ENCODE data around the gene SERPINA9. TPM values are rescaled to one million over a fixed set of nuclear protein-coding genes. Genes with fewer than 3 reads are reported as not detected.

Gene SERPINA9
- total RNA-seq, 1 experiment from 2014 or later: not detected

DNA sequence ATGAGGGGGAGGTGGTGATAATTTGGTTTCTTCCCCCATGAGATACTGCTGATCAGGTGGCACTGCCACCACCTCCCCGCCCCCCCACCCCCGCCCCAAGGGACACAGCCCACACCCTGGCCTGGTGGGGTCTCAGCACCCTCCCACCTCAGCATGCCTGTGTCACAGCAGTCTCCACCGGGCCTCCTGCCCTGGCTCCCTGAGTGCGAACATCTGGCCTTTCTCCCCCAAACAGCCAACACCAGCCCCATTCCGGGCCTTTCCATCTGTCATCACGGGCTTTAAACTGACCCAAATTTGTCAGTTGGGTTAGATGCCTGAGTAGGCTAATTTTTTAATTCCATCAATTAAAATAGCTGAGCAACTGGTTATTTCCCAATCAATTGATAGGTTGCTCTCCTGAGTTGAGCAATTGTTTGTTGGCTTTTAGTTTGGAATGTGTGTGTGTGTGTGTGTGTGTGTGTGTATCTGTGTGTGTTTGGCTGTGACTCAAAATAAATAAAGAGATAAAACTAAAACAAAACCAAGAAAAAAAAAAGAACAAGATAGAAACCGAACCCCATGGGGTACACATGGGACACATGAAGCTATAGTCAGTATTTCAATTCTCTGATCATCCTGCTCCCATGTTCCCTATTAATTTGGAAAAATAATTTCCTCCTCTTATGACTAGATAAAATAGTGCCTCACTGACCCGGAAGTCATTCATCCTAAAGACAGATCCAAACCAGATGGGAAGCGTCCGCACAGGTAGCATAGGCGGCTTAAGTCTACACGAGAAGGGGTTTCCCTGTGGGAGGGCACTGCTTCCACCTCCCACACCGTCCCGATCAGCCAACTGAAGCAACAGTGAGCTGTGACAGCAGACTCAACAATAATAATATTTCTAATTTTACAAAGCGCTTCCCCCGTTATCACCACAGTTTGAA is 25.9 kb upstream of the SERPINA9 start:
- Histone ChIP-seq H4K20me1 (ENCODE audit: insufficient read depth) (no peaks in the 10 kb centered on the region), H3K79me2 (ENCODE audit: insufficient read depth, low read length) (no peaks in the 10 kb centered on the region), H3K4me2 (ENCODE audit: low read length) (no peak overlapping the region), H3K4me1 (ENCODE audit: control insufficient read depth in 1 of 2, insufficient read depth in 2 of 2, low read length in 2 of 2) (no peaks in the 10 kb centered on the region), H3K4me3 (replicated peaks in 1 of 2; ENCODE audit: low read depth in 1 of 2, low read length in 2 of 2) (no peak overlapping the region), H2AFZ (ENCODE audit: low read depth, low read length, poor library complexity, severe bottlenecking) (no peak overlapping the region), H3K9me2 (ENCODE audit: insufficient read depth) (no peaks in the 10 kb centered on the region), H3K27me3 (ENCODE audit: insufficient read depth, low read length) (peaks cover 9% of the 10 kb centered on the region; the same call in 1 of the 2 replicates), H3K9ac (ENCODE audit: low read length) (no peak overlapping the region), H3K9me3 (ENCODE audit: control insufficient read depth in 1 of 2, insufficient read depth in 1 of 2, low read depth in 1 of 2, low read length in 2 of 2) (no peaks in the 10 kb centered on the region), H3K27ac (ENCODE audit: low read depth, low read length) (no peak overlapping the region), H3K36me3 (ENCODE audit: control insufficient read depth in 1 of 2, insufficient read depth in 2 of 2, low read length in 2 of 2) (no peaks in the 10 kb centered on the region)
- BruUV-seq (replicated peaks): no TSS peak
- intact Hi-C loops (cut with micrococcal nuclease): no loop called here
- RAD21 ChIA-PET (ENCODE audit: low non-redundant PET in 1 of 2, low total read pairs in 2 of 2, uncharacterized antibody in 2 of 2, unreplicated experiment in 2 of 2): no interaction called here
- no peak for DNase-seq (ENCODE audit: low read depth, low spot score)
- CTCF ChIA-PET: no interaction called here
- ATAC-seq: no peak
- POLR2A ChIA-PET: no interaction called here
- TF ChIP-seq ZFX (IDR thresholded peaks at IDR 0.05) (no peak), YY1 (IDR thresholded peaks at IDR 0.05; ENCODE audit: extremely low read depth, insufficient replicate concordance, low read depth, low read length) (no peak), FOSL1 (IDR thresholded peaks at IDR 0.05; ENCODE audit: low read depth) (no peak)
- TF ChIP-seq, protein P1, sequence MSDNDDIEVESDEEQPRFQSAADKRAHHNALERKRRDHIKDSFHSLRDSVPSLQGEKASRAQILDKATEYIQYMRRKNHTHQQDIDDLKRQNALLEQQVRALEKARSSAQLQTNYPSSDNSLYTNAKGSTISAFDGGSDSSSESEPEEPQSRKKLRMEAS (IDR thresholded peaks at IDR 0.05): no peak
- TF ChIP-seq, protein P2, sequence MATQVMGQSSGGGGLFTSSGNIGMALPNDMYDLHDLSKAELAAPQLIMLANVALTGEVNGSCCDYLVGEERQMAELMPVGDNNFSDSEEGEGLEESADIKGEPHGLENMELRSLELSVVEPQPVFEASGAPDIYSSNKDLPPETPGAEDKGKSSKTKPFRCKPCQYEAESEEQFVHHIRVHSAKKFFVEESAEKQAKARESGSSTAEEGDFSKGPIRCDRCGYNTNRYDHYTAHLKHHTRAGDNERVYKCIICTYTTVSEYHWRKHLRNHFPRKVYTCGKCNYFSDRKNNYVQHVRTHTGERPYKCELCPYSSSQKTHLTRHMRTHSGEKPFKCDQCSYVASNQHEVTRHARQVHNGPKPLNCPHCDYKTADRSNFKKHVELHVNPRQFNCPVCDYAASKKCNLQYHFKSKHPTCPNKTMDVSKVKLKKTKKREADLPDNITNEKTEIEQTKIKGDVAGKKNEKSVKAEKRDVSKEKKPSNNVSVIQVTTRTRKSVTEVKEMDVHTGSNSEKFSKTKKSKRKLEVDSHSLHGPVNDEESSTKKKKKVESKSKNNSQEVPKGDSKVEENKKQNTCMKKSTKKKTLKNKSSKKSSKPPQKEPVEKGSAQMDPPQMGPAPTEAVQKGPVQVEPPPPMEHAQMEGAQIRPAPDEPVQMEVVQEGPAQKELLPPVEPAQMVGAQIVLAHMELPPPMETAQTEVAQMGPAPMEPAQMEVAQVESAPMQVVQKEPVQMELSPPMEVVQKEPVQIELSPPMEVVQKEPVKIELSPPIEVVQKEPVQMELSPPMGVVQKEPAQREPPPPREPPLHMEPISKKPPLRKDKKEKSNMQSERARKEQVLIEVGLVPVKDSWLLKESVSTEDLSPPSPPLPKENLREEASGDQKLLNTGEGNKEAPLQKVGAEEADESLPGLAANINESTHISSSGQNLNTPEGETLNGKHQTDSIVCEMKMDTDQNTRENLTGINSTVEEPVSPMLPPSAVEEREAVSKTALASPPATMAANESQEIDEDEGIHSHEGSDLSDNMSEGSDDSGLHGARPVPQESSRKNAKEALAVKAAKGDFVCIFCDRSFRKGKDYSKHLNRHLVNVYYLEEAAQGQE (IDR thresholded peaks at IDR 0.05; ENCODE audit: low read depth): no peak
